Lower lobe of right lung (tissue), 2 donors: ENCODE results near the gene LUC7L3. TPM values are rescaled to one million over a fixed set of nuclear protein-coding genes. Genes with fewer than 3 reads are reported as not detected.

ENCODE experiments used
- ATAC-seq, 2 donors: fragments of 200-7000 bp; cut with Tn5 transposase; one replicate each; pipeline ENCODE4 v1.9.1; 2020 to 2022; ENCODE audit warnings: mild to moderate bottlenecking in 2 of 2, moderate library complexity in 2 of 2
- DNase-seq: peaks from one replicate; pipeline ENCODE4 v3.0.0-alpha.2; 2020
- H3K27ac ChIP-seq: fragments of 200-600 bp; one replicate; pipeline ENCODE4 v1.8.0; 2022
- H3K27me3 ChIP-seq: fragments of 200-600 bp; one replicate; pipeline ENCODE4 v1.8.0; 2022; ENCODE audit warnings: low read depth
- H3K36me3 ChIP-seq: fragments of 200-600 bp; one replicate; pipeline ENCODE4 v1.8.0; 2022; ENCODE audit warnings: mild to moderate bottlenecking
- H3K4me1 ChIP-seq: fragments of 200-600 bp; one replicate; pipeline ENCODE4 v1.8.0; 2022
- H3K4me3 ChIP-seq: fragments of 200-600 bp; one replicate; pipeline ENCODE4 v1.8.0; 2022; ENCODE audit warnings: mild to moderate bottlenecking
- H3K9me3 ChIP-seq: fragments of 200-600 bp; one replicate; pipeline ENCODE4 v1.8.0; 2022
- intact Hi-C: fragments of 100-400 bp; cut with DNase I; formaldehyde crosslinking; loops from one replicate; pipeline ENCODE4 v1.11.0; 2022
- total RNA-seq: library from RNA; stranded (reverse); fragmentation: NEBNext Ultra II Directional; extraction: Animal tissue kit (Norgen Biotek cat#: 25700); gene quantifications from one replicate; pipeline ENCODE4 v1.2.1, GENCODE V29; 2021
- TF ChIP-seq, protein P1 (sequence below): fragments of 200-600 bp; IDR thresholded peaks from one replicate; pipeline ENCODE4 v1.8.0; 2022; ENCODE audit warnings: antibody characterized with exemption, mild to moderate bottlenecking
- donor health status: DM: no; HTN: yes; CAD: no; lungs with severe emphysema.

Gene LUC7L3
- total RNA-seq, 1 donor from 2014 or later: 106 TPM

DNA sequence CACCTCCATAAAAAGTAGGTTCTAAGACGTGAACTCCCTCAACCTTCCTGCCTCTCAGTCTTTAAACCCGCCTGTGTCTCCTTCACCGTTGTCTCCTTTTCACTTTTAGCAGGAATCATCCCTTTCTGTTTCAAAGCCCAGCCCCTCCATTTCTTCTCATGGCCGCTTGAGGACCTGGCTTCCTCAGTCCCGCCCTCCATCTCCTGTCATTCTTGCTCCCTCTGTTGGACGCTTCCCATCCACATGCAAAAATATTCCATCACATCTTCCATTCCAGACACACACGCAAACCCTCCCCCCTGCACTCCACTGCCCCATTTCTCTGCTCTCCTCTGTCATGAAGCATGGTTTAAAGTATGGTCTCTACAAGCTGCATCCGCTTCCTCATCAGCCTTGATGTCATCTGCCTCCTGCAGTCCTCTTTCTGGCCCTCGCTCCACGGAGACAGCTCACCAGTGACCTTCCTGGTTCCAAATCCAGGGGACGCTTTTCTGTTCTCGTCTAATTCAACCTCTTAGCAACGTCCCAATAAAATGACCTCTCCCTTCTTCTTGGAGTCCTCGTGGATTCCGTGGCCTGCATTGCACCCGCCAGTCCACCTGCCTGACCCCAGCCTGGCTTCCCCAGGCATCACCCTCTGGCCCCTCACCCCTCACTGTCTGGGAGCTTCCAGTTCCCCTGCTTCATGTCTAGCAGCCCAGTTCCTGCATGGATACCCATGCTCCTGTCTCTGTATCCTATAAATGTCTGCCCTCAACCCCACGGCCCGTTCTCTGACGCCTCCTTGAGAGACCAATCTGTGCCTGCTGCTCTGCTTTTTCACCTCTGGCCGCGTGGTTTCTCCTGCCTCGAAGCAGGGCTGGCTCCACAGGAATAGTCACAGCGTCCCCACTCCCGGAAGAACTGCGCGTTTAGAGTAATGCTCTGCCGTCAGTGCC lies 37.9 kb upstream of the LUC7L3 start:
- Histone ChIP-seq H3K9me3 (no peaks in the 10 kb centered on the region), H3K27me3 (peaks cover 7% of the 10 kb centered on the region), H3K36me3 (peaks cover 3% of the 10 kb centered on the region), H3K4me3 (no peak overlapping the region), H3K27ac (no peak overlapping the region), H3K4me1 (peaks cover 9% of the 10 kb centered on the region)
- TF ChIP-seq, protein P1, sequence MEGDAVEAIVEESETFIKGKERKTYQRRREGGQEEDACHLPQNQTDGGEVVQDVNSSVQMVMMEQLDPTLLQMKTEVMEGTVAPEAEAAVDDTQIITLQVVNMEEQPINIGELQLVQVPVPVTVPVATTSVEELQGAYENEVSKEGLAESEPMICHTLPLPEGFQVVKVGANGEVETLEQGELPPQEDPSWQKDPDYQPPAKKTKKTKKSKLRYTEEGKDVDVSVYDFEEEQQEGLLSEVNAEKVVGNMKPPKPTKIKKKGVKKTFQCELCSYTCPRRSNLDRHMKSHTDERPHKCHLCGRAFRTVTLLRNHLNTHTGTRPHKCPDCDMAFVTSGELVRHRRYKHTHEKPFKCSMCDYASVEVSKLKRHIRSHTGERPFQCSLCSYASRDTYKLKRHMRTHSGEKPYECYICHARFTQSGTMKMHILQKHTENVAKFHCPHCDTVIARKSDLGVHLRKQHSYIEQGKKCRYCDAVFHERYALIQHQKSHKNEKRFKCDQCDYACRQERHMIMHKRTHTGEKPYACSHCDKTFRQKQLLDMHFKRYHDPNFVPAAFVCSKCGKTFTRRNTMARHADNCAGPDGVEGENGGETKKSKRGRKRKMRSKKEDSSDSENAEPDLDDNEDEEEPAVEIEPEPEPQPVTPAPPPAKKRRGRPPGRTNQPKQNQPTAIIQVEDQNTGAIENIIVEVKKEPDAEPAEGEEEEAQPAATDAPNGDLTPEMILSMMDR: peak; percentile 43
- ATAC-seq: peak; percentile 26 to 64
- intact Hi-C loops: no loop called here
- no peak for DNase-seq

DNA sequence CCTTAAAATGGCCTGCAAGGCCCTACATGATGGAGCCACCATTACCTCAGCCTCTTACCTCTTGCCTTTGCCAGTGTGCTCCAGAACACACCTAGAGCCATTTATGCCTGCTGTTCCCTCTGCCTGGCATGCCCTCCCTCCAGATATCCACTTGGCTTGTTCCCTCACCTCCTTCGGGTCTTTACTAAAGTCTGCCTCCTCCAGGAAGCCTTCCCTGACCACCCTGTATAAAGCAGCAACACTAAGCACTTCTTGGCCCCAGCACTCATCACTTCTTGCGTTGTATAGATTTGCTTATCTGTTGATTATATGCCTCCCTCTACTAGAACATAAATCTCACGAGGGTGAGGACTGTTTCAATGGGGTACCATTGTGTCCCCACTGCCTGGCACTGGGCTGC lies 37.0 kb upstream of the LUC7L3 start:
- TF ChIP-seq, protein P1: no peak
- Histone ChIP-seq H3K27me3 (peaks cover 7% of the 10 kb centered on the region), H3K4me1 (peaks cover 14% of the 10 kb centered on the region), H3K36me3 (peaks cover 3% of the 10 kb centered on the region), H3K27ac (no peak overlapping the region), H3K4me3 (no peak overlapping the region), H3K9me3 (no peaks in the 10 kb centered on the region)
- ATAC-seq (no peak), DNase-seq (no peak)
- intact Hi-C loops: no loop called here

DNA sequence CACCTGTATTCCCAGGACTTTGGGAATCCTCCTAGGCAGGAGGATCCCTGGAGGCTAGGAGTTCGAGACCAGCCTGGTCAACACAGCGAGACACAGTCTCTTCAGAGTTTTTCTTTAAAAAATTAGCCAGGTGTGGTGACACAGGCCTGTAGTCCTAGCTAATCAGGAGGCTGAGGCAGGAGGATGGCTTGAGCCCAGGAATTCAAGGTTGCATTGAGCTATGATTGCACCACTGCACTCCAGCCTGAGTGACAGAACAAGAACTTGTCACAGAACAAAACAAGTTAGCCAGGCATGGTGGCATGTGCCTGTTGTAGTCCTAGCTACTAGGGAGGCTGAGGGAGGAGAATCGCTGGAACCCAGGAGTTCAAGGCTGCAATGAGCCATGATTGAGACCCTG lies 36.5 kb upstream of the LUC7L3 start:
- Histone ChIP-seq H3K9me3 (no peaks in the 10 kb centered on the region), H3K4me1 (peaks cover 14% of the 10 kb centered on the region), H3K27me3 (peaks cover 7% of the 10 kb centered on the region), H3K36me3 (peaks cover 3% of the 10 kb centered on the region), H3K4me3 (no peak overlapping the region), H3K27ac (no peak overlapping the region)
- intact Hi-C loops: no loop called here
- no peak for ATAC-seq
- TF ChIP-seq, protein P1: no peak
- DNase-seq: no peak

- no peak for ATAC-seq
- intact Hi-C loops: no loop called here
Measured at GRCh38 chr17:50683434-50684287, 35.7 kb upstream of the LUC7L3 start.

GRCh38 chr17:50684288-50684611 lies 35.2 kb upstream of the LUC7L3 start:
- TF ChIP-seq, protein P1: no peak
- intact Hi-C loops: no loop called here
- ATAC-seq (no peak), DNase-seq (no peak)
- no peaks in the 10 kb centered on the region for H3K36me3 ChIP-seq
- no peaks in the 10 kb centered on the region for H3K9me3 ChIP-seq
- peaks cover 16% of the 10 kb centered on the region for H3K4me1 ChIP-seq
- H3K27ac ChIP-seq: no peak overlapping the region
- H3K27me3 ChIP-seq: peaks cover 7% of the 10 kb centered on the region
- no peak overlapping the region for H3K4me3 ChIP-seq

More at GRCh38 chr17:50683434-50684287, 35.7 kb upstream of the LUC7L3 start:
- Histone ChIP-seq H3K36me3 (peaks cover 3% of the 10 kb centered on the region), H3K27ac (no peak overlapping the region), H3K4me1 (peaks cover 14% of the 10 kb centered on the region), H3K27me3 (peaks cover 7% of the 10 kb centered on the region), H3K9me3 (no peaks in the 10 kb centered on the region), H3K4me3 (no peak overlapping the region)
- no peak for DNase-seq
- TF ChIP-seq, protein P1: no peak
